GM18511 (cell line): ENCODE results near the gene ZNG1F.
"Not testable (repeated sequence)": the region's sequence is repeated elsewhere in the genome, so short reads cannot be mapped to it uniquely, and the experiment has no call there.

ENCODE experiments used
- ATAC-seq: cut with Tn5 transposase; IDR thresholded peaks from one replicate; pipeline ENCODE4 v1.9.1; 2021; ENCODE audit warnings: mild to moderate bottlenecking, moderate library complexity; ENCODE audit not compliant: unreplicated experiment

ZNG1F gene

DNA sequence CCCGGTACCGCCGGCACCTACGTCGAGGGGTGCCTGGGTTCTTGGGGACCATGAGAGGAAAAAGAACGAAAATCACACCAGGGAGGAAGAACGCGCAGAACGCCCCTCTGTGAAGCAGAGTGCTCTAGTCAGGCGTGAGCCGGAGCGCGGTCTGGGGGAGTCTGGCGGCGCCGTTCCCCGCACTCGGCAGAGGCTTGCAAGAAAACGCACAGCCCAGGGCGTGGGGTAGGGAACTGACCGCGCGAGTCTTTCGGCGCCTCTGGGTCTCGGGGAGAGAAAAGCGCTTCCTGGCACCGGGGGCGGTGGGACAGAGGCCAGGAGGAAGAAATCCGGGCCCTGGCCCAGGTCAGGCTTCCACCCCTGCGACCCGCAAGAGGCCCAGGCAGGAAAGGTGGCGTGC is 65.3 kb downstream of the ZNG1F start:
- ATAC-seq, result not testable (repeated sequence)

DNA sequence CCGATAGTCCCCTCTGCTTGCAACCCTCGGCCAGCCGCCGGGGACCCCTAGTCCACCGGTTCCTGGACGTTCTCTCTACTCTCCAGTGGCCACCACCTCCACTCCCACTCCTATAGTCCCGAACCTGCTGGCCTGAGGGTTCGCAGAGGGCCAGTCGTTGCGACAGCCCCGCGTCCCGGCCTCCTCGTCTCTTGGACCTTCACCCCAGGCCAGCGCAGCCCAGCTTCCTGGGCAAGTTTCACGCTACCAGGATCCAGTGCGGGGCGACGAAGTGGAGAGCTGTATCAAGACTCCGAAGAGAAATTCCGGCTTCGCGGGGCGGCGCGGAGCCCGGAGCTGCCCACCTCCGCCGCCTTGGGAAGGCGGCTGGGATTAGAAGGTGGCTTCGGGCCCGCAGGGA is 65.7 kb downstream of the ZNG1F start:
- ATAC-seq, result not testable (repeated sequence)

DNA sequence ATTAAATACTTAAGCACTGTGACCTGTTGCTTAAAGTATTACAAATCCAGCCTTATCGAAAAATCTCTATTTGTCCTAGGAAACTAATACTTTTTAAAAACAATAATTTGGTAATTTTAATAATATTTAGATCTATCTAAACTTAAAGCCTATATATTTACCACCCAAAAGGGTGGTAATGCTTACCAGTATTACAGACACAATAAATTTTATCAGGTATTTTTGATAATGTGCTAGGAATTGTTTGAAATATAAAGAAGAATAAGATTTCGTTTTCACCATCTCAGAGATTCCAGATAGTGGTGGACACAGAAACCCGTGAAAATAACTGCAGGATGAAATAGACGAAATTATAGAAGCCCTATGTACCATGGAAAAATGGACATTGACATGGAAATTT is 68.4 kb downstream of the ZNG1F start:
- not testable (repeated sequence) for ATAC-seq

DNA sequence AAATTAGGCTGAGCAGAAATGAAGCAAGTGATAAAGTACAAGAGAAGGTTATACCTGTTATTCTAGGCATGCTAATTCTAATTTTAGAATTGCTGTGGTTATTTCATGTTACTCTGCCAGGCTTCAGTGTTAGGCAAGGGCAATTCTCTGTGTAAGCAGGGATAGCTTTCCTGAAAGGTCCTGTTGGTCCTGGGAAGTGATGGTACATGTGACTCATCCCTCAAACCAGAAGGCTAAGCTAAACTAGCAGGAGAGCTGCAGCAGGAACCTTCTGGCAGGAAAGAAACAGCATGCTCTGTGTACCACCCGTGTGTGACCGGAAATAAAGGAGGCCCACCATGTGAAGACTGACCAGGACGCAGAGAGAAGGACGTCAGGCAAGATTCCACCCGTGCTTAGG is 69.4 kb downstream of the ZNG1F start:
- not testable (repeated sequence) for ATAC-seq

DNA sequence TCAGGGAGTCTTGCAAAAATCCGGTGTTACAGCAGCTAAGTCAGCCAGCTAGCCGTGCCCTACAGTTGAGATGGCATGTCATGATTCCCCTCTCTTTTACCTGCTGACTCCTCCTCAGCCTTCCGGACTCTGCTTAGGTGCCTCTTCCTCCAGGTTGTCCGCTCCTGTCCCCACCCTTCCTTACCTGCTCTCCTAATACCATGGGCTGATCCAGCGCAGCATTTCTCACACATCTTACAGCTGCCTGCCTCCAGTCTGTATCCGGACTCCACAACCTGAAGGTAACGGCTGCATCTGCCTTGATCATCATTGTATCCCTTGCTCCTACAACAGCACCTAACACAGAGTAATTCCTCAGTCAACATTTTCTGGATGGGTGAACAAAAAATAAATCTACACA is 69.8 kb downstream of the ZNG1F start:
- ATAC-seq, result not testable (repeated sequence)

DNA sequence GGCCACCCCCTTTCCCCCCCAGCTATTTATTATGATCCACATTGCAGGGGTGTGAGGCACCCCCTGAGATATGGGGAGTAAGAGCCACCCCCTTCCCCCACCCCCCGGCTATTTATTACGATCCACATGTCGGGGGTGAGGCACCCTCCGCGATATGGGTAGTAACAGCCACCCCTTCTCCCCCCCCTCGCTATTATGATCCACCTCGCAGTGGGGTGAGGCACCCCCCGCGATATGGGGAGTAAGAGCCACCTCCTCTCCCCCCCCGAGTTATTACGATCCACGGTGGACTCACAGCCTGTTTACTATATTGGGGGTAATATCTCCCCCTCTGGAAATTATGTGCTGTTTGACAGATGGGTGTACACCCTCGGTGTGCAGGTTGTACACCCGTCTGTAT is 75.8 kb downstream of the ZNG1F start:
- not testable (repeated sequence) for ATAC-seq

DNA sequence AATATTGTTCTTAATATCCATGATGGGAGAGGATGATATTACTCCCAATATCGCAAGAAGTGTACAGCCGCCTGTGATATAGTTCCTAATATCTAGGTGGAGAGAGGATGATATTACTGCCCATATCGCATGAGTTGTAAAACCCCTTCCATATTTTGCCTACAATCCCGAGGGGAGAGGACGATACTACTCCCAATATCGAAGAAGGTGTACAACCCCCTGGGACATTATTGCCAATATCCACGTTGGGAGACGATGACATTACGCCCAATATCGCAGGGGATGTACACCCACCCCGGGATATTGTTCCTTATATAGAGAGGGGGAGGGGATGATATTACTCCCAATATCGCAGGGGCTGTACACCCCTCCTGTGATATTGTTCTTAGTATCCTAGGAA is 77.7 kb downstream of the ZNG1F start:
- not testable (repeated sequence) for ATAC-seq

DNA sequence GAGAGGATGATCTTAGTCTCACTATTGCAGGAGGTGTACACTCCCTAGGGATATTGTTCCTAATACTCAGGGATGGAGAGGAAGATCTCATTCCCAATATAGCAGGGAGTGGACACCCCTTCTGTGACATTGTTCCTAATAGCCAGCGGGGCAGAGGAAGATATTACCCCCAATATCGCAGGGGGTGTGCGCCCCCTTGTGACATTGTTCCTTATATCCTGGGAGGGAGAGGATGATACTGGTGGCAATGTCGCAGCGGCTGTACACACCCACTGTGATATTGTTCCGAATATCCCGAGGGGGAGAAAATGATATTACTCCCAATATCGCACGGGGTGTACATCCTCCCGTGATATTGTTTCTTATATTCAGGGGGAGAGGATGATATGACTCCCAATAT is 78.2 kb downstream of the ZNG1F start:
- not testable (repeated sequence) for ATAC-seq

DNA sequence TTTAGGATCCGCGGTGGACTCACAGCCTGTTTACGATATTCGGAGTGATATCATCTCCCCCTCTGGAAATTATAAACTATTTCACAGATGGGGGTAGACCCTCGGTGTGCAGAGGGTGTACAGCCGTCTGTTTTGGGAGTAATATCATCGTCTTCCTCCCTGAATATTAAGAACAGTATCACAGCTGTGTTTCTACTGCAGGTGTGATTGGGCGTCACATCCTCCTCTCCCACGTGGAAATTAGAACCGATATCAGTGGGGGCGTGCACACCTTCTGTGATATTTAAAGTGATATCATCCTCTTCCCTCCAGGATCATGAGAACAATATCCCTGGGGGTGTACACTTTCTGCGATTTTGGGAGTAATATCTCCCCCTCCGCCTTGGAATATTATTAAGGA is 79.9 kb downstream of the ZNG1F start:
- ATAC-seq, result not testable (repeated sequence)

DNA sequence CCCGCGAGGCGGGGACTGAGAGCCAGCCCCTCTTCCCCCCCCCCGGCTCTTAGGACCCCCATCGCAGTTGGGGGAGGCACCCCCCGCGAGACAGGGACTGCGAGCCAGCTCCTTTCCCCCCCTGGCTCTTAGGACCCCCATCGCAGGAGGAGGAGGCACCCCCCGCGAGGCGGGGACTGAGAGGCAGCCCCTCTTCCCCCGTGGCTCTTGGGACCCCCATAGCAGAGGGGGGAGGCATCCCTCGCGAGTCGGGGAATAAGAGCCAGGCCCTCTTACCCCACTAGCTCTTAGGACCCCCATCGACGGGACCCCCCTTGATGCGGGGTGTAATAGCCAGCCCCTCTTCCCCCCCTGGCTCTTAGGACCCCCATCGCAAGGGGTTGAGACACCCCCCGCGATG is 80.3 kb downstream of the ZNG1F start:
- not testable (repeated sequence) for ATAC-seq

DNA sequence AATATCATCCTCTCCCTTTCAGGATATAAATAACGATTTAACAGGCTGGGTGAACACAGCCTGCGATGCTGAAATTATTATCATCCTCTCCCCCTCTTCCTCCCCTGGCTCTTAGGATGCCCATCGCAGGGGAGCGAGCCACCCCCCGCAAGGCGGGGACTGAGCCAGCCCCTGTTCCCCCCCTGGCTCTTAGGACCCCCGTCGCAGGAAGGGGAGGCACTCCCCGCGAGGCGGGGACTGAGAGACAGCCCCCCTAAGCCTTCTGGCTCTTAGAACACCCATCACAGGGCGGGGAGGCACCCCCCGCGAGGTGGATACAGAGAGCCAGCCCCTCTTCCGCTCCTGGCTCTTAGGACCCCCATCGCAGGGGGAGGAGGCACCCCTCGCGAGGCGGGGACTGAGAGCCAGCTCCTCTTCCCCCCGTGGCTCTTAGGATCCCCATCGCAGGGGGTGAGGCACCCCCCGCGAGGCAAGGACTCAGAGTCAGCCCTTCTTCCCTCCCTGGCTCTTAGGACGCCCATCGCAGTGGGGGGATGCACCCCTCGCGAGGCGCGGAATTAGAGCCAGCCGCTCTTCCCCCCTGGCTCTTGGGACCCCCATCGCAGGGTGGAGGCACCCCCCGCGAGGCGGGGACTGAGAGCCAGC is 82.5 kb downstream of the ZNG1F start:
- not testable (repeated sequence) for ATAC-seq

DNA sequence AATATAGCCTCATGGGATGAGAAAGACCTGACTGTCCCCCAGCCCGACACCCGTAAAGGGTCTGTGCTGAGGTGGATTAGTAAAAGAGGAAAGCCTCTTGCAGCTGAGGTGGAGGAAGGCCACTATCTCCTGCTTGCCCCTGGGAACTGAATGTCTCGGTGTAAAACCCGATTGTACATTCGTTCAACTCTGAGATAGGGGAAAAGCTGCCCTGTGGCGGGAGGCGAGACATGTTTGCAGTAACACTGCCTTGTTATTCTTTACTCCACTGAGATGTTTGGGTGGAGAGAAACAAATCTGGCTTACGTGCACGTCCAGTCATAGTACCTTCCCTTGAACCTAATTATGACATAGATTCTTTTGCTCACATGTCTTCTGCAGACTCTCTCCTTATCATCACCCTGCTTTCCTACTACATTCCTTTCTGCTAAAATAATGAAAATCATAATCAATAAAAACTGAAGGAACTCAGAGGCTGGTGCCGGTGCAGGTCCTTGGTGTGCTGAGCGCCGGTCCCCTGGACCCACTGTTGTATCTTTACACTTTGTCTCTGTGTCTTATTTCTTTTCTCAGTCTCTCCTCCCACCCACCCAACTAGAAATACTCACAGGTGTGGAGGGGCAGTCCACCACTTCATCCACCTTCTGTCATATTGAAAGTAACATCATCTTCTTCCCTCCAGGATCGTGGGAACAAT is 83.4 kb downstream of the ZNG1F start:
- ATAC-seq, result not testable (repeated sequence)

DNA sequence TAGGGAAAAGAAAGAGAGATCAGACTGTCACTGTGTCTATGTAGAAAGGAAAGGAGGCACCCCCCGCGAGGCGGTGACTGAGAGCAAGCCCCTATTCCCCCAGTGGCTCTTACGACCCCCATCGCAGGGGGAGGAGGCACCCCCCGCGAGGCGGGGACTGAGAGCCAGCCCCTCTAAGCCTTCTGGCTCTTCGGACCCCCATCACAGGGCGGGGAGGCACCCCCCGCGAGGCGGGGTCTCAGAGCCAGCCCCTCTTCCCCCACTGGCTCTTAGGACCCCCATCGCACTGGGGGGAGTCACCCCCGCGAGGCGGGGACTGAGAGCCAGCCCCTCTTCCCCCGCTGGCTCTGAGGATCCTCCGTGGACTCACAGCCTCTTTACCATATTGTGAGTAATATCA is 84.6 kb downstream of the ZNG1F start:
- ATAC-seq, result not testable (repeated sequence)

DNA sequence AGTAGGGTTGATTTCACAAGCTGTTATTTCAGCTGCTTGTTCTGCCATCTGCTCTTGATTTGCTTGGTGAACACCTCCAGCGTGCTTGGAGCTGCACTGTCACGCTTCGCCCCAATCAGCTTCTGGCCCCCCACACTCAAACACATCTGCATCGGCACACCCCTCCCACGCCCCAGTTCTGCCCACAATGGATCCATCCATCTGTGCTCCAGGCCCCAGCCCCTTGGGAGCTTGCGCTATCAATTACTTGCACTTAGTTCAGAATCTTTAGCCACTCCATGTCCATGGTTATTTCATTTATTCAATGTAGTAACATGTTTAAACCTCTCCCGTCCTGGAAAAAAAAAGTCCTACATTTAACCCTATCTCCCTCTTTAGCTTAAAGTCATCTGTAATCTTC is 88.6 kb downstream of the ZNG1F start:
- ATAC-seq, result not testable (repeated sequence)

DNA sequence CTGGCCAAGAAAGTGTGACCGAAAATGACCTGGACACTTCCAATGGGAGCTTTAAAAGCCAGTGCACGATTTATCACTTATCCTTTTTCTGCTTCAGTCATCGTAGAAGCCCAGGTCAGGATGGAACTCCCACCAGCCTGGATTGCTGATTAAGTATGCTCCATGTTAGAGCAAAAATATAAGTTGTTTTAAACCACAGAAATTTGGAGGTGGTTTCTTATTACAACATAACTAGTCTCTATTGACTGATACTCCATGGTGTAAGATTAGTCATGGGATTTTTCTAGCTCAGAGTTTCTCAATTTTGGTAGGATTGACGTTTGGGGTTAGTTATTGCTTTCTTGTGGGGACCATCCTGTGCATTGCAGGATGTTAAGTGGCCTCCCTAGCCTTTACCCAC is 90.4 kb downstream of the ZNG1F start:
- ATAC-seq, result not testable (repeated sequence)

DNA sequence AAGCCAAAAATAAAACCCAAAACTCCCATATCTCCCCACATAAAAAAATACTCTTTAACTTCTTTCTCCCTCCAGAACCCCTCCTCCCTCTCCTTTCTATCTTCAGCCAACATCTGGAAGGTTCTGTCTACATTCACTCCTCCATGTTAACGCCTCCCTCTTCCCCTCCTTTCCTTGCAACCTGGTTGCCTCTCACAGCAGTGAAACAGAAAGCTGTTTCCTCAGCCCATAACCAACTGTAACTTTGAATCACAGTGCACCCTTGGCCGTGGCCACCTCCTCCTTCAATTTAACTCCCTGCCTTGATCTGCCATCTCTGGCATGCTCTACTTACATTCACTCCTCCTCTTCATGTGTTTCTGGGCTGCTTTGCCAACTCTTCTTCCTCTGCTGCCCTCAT is 94.1 kb downstream of the ZNG1F start:
- ATAC-seq, result peak; percentile 61

DNA sequence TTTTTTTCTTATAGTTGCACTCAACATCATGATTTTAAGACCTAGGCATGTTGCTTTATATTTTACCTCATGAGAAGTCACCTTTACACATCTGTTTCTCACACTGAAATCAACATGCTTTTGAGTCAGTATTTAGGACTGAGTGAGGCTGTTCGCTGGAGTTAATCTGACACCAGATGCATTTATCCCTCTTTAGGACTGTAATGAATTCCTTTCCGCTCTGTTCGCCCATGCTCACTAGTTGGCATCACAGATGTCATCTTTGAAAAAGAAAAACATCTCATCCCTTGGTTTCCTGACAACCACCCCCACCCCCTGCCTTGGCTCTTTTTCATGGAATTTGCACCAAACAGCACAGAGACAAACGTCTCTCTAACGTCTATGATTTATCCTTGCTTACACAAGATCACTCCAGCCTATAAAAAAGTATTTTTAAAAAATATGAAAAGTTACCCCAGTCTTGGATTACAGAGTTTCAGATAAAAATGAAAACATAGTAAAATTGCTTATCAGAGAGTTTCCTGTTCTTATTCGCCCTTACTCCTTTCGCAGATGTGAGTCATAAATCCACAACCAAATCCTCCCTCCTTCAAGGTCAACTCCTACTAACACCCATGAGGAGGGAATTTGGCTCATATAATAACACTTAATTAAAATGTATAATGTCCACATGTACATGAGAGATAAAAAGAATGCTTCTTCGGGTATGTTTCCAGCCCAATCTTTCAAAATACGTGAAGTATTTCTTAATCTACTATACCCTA is 94.9 kb downstream of the ZNG1F start:
- ATAC-seq, result not testable (repeated sequence)

DNA sequence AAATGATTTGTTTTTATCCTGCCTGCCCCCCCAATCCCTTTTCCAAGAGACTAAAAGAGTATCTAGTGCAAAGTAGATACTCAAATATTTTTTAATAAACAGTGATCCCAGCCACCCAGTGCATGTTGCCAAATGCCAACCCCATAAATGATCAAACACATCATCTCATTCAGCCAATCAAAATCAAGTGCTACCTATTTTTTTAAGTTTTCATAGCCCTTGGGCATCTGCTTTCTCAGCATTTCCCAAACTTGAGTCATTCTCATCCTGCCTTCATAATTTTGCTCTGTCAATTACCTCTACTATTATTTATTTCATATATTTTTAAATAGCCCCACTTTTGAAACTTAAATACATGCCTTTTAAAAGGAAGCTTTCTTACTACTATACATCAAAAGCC is 98.2 kb downstream of the ZNG1F start:
- ATAC-seq, result not testable (repeated sequence)

DNA sequence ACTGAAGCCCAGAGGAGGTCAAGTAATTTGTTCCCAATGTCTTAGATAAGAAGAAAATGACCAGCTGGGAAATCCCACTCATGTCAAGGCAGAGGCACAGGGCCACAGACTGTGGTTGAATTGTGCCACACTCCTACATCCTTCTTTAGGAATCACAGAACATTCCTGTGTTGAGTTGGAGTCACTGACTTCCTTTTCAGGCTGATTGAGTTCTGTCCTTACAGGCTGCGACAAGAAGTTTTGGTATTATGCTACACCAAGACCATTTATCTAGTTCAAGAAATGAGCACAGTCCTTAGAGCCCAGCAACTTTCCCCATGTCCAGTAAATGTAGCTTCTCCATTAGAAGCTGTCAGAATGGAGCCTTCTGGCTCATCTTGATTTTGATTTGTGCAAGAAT is 98.7 kb downstream of the ZNG1F start:
- not testable (repeated sequence) for ATAC-seq

DNA sequence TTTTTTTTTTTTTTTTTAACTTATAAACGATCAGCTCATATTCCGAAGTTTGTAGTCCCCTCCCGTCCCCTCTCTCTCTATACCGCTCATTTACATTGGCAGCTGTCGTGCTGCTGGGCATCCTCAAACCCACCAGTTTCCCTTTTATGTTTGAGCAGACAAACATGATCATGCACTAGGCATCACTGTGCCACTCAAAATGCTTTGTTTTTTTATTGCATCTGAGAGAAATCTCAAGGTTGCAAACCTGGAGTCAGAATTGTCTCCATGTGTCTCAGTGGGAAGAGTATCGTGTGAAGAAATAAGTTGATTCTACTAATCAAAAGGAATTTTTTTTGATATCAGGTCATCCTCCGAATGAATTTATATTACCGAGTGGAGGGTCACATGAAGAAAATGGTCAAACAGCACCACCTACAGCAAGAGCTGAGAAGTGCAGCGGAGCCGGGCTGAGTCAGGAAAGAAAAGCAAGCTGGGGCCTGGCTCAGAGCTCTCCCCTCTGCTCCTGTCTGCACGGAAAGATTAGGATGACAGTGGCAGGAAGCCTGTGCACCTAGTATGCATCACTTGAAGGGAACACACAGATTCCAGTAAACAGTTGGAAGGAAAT is 100.6 kb downstream of the ZNG1F start:
- ATAC-seq, result peak; percentile 80

DNA sequence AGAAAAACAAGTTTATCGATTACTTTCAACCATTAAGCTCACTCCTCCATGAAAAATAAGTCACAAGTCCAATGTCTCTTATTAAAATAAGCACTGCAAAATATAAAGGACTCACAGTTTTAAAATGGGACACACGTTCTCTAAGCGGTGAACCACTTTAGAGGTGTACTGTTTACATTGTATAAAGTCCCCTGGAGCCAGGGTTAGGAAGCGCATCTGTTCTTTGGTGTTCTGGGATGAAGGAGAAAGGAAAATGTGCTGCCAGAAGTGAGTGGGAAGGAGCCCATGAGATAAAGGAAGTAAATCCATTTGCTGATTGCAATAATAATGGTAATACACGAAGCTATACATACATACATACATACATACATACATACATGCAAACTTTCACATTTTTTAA is 101.2 kb downstream of the ZNG1F start:
- ATAC-seq, result not testable (repeated sequence)
